ENCODE measurements around the gene CLCN2.

The CLCN2 gene

GRCh38 chr3:184361532-184361931 lies at the start of gene CLCN2, which contains the start of gene POLR2H:
TSS of gene CLCN2 (minus strand) at chr3:184361605. CDS start at chr3:184361479, 126 bp downstream.
TSS of gene POLR2H (plus strand) at chr3:184361710. CDS start at chr3:184363493, 1,783 bp downstream.
- DNase-seq (ENCODE audit: low spot score) (peak; percentile 84), FAIRE-seq (peak; percentile 40)

GRCh38 chr3:184409946-184410500 lies 48.6 kb upstream of the CLCN2 start:
- no peak for FAIRE-seq
- no peak for DNase-seq (ENCODE audit: low spot score)

DNA sequence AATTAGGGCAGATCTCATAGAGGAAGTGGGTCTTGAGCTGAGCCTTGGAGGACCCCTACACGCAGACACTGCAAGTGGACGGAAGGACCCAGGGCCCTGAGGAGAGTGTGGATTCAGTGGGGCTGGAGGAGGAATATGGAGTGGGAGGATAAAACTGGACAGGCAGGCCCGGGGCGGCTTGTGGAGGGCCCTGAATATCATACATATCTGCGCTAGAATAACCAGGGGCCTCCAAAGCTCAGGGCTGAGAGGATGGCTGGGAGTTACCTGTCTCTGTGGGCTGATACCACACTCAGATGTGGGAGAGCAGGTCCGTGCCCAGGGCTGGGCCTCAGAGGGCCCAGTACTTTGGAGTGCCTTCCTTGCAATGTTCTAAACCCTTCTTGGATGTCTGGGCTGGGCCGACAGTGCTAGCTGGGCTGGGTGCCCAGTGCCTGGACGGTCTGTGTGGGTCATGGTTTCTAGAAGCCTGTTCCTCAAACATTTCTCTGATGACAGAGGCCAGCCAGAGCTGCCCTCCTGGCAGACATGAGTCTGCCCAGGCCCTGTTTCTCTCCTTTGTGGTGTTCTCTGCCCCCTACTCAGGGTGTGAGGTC lies 48.0 kb upstream of the CLCN2 start:
- no peak for DNase-seq (ENCODE audit: low spot score)
- no peak for FAIRE-seq

- FAIRE-seq (peak; percentile 20), DNase-seq (ENCODE audit: low spot score) (no peak)
Observed at GRCh38 chr3:184405075-184406030, 43.9 kb upstream of the CLCN2 start.

DNA sequence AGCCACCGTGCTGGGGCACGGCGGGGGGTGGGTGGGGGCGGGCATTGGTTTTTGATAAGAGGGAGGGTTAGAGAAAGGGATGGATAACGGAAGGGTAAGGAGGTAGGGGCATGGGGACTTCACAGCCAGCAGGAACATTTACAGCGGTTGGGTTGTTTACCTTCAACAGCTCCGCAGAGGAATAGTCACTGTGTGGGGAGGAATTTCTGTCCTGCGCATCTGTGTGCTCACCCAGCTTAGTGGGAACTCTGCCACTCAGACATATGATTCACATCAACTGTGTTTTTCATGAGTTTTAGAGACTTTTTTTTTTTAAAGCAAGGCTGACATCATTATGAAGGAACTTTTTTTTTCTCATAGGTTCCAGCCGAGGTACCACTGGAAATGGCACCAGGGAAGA lies 38.0 kb upstream of the CLCN2 start:
- DNase-seq (ENCODE audit: low spot score) (peak; percentile 79), FAIRE-seq (no peak)

DNA sequence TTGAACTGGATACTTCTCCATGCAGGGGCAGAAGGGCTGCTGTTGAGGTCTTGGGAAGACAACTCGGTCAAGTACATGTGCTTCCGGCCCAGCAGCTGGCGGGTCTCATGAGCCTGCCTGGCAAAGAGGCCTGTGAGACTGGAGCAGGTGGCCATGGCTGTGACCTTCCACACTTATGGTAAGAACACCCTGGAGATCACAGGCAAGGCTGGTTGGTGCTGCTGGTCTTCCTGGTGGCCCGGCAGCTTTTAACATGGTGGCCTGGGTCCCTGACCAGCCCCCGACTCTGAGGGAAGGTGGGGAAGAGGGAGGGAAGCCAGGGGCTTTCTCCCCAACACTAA lies 33.9 kb upstream of the CLCN2 start:
- DNase-seq (ENCODE audit: low spot score) (no peak), FAIRE-seq (no peak)

DNA sequence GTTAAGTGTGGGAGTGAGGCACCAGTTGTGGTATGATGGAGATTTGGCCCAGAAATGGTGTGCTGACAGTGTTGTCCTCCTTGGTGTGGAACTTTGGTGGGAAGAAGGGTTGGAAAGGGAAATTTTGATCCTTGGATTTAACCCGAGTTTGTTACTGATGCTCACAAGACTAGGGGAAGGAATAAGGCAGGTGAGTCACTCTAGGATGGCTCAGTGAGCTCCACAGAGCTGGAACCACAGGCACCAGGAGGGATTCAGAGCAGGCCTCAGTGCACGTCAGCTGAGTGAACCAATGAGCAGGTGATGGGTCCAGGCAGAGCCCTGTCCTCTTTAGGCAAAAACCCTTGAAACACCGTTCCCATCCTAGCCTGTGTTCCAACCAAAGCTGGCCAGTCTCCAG lies 29.9 kb upstream of the CLCN2 start:
- no peak for DNase-seq (ENCODE audit: low spot score)
- no peak for FAIRE-seq

DNA sequence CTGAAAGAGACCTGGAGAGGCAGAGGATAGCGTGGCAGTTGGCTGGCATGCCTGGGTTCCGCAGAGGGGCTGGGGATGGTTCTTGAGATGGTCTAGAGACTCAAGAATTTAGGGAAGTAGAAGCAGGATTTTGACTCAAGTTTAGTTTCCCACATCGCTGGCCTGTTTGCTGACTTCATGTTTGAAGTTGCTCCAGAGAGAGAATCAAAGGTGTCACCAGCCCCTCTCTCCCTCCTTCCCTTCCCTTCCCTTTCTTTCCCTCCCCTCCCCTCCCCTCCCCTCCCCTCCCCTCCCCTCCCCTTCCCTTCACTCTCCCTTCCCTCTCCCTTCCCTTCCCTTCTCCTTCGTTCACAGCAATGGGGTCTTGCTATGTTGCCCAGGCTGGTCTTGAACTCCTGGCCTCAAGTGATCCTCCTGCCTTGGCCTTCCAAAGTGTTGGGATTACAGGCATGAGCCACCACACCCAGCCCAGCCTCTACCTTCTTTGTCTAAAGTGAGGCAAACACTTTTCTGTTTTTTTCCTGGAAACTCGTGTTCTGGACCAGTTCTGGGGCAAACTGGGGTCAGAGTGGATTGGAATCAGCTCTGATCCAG lies 28.6 kb upstream of the CLCN2 start:
- FAIRE-seq (no peak), DNase-seq (ENCODE audit: low spot score) (no peak)

DNA sequence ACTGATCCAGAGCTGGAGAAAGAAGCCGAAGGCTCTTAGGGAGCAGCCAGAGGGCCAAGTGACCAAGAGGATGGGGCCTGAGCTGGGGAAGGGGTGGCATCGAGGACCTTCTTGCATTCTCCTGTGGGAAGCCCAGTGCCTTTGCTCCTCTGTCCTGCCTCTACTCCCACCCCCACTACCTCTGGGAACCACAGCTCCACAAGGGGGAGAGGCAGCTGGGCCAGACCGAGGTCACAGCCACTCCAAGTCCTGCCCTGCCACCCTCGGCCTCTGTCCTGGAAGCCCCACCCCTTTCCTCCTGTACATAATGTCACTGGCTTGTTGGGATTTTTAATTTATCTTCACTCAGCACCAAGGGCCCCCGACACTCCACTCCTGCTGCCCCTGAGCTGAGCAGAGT lies 28.0 kb upstream of the CLCN2 start:
- DNase-seq (ENCODE audit: low spot score) = no peak
- no peak for FAIRE-seq

- FAIRE-seq (no peak), DNase-seq (ENCODE audit: low spot score) (no peak)
Observed at GRCh38 chr3:184388936-184389230, 27.5 kb upstream of the CLCN2 start.

GRCh38 chr3:184388164-184388935 lies 26.9 kb upstream of the CLCN2 start:
- peak; percentile 68 for FAIRE-seq
- DNase-seq (ENCODE audit: low spot score) = no peak

- no peak for DNase-seq (ENCODE audit: low spot score)
- no peak for FAIRE-seq
Observed at GRCh38 chr3:184387174-184387714, 25.8 kb upstream of the CLCN2 start.

DNA sequence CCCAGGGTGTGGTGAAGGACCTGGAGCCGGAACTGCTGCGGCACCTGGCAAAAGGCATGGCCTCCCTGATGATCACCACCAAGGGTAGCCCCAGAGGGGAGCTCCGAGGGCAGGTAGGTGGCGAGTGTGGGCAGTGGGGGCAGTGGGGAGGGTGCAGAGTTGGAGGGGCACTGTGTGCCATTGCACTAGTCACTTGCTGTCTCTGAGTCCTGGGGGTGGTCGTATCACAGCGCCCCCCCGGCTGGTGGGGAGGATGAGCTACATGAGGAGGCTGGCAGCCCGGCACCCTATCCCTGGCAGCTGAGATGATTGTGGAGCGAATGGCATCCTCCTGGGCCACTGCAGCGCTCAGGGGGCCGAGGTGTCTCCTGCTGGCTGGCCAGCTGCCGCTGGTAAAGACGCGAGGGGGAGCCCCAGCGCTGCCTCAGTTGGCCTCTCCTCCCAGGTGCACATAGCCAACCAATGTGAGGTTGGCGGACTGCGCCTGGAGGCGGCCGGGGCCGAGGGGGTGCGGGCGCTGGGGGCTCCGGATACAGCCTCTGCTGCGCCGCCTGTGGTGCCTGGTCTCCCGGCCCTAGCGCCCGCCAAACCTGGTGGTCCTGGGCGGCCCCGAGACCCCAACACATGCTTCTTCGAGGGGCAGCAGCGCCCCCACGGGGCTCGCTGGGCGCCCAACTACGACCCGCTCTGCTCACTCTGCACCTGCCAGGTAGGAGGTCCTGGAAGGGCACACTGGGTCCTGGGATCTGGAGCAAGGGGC lies 24.8 kb upstream of the CLCN2 start:
- no peak for DNase-seq (ENCODE audit: low spot score)
- peak; percentile 27 for FAIRE-seq

GRCh38 chr3:184384856-184385422 lies 23.5 kb upstream of the CLCN2 start:
- DNase-seq (ENCODE audit: low spot score) (no peak), FAIRE-seq (no peak)

- DNase-seq (ENCODE audit: low spot score) (no peak), FAIRE-seq (no peak)
Observed at GRCh38 chr3:184384342-184384741, 22.9 kb upstream of the CLCN2 start.

DNA sequence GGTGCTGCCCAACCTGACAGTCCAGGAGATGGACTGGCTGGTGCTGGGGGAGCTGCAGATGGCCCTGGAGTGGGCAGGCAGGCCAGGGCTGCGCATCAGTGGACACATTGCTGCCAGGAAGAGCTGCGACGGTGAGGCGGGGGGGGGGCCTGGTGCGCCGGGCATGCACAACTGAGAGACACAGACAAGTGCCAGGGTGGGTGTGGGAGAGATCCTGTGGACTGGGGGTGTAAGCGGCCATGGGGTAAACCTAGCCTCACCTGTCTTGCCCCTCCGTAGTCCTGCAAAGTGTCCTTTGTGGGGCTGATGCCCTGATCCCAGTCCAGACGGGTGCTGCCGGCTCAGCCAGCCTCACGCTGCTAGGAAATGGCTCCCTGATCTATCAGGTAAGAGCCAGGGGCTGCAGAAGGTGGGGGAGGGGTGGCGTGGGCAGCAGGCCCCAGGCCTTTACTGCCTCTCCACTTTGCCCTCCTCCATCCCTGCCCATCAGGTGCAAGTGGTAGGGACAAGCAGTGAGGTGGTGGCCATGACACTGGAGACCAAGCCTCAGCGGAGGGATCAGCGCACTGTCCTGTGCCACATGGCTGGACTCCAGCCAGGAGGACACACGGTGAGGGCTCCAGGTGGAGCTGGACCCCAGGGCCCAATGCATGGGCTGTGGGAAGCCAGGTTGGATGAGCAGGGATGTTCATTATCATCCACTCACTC lies 21.8 kb upstream of the CLCN2 start:
- no peak for DNase-seq (ENCODE audit: low spot score)
- FAIRE-seq = no peak

- no peak for DNase-seq (ENCODE audit: low spot score)
- FAIRE-seq = no peak
Observed at GRCh38 chr3:184382326-184383032, 21.1 kb upstream of the CLCN2 start.

DNA sequence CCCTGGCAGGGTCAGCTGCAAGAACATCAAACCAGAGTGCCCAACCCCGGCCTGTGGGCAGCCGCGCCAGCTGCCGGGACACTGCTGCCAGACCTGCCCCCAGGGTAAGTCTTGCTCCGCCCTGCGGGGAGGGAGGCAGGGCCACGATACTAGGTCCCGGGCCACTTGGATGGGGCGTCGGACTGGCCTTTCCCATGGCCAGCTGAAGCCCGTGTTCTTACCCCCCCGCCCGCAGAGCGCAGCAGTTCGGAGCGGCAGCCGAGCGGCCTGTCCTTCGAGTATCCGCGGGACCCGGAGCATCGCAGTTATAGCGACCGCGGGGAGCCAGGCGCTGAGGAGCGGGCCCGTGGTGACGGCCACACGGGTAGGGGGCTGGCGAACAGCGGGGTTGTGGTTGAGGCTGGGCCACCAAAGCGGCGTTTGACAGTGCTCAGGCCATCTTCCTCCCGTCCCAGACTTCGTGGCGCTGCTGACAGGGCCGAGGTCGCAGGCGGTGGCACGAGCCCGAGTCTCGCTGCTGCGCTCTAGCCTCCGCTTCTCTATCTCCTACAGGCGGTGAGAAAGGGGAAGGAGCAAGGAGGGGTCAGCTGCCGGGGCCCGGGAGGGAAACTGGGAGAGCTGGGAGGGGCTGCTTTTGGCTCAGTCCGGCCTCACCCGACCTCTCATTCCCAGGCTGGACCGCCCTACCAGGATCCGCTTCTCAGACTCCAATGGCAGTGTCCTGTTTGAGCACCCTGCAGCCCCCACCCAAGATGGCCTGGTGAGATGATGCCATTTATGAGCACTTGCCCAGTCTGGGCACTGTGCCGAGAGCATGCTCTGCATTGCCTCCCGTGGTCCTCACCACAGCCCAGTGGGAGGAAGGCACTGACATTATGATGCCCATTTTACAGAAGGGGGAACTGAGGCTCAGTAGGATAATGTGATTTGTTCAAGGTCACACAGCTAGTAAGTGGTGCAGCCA lies 20.1 kb upstream of the CLCN2 start:
- FAIRE-seq = no peak
- DNase-seq (ENCODE audit: low spot score) = no peak
